K562 (cell line): Measurements from ENCODE around the gene FUT2. TPM values are rescaled to one million over a fixed set of nuclear protein-coding genes. Genes with fewer than 3 reads are reported as not detected.

Experiments
- ATAC-seq: fragments of 200-7000 bp; cut with Tn5 transposase; 3 replicates; pipeline ENCODE4 v1.9.1; 2020; ENCODE audit warnings: moderate library complexity
- BruUV-seq: library from RNA; stranded (reverse); fragments of 400-500 nt; replicated peaks from 2 replicates; lab custom pipeline; 2021; lab: Mats Ljungman, UMichigan
- CTCF ChIA-PET: fragments of 300-600 bp; formaldehyde crosslinking; extraction: SDS; loops from one replicate; lab custom pipeline; 2021; ENCODE audit warnings: low intra/inter-chr PET ratio; lab: Yijun Ruan, JAX
- POLR2A ChIA-PET: fragments of 300-600, 350-650 bp; sonication (Branson Sonifier 250); formaldehyde crosslinking; extraction: SDS; loops from one replicate; lab custom pipeline; 2021; ENCODE audit warnings: antibody characterized with exemption, inconsistent platforms; lab: Yijun Ruan, JAX
- DNase-seq, 4 experiments: peaks; one replicate each; pipeline versions ENCODE4 v3.0.0 to v3.0.0-alpha.2; 2011 to 2018; ENCODE audit warnings: low spot score in 3 of 4, mixed read lengths in 3 of 4; ENCODE audit errors: extremely low read depth in 1 of 4
- FAIRE-seq: peaks from 2 replicates; lab custom pipeline; 2011; peaks lifted over from hg19 to GRCh38; lab: Jason Lieb, UNC
- H2AFZ ChIP-seq: 2 replicates; pipeline ENCODE4 v1.6.0; 2011; ENCODE audit warnings: low read depth, low read length, control low read depth, inconsistent platforms
- H3K27ac ChIP-seq: fragments of 200-600 bp; 3 replicates; pipeline ENCODE4 v1.8.0; 2011; ENCODE audit warnings: low read depth, mild to moderate bottlenecking, control low read depth, inconsistent platforms, low read length, moderate library complexity, mixed read lengths; ENCODE audit errors: extremely low read depth
- H3K27me3 ChIP-seq, 2 experiments: fragments of 300-600 bp in 1 of 2; 2 replicates in 1 of 2; 3 replicates in 1 of 2; pipeline versions ENCODE4 v1.6.0 to v1.8.0; 2011; ENCODE audit warnings: inconsistent platforms in 2 of 2, low read length in 2 of 2, mild to moderate bottlenecking in 1 of 2, mixed read lengths in 1 of 2, moderate library complexity in 1 of 2; ENCODE audit not compliant: control insufficient read depth in 2 of 2, insufficient read depth in 2 of 2
- H3K36me3 ChIP-seq: fragments of 300-600 bp; 3 replicates; pipeline ENCODE4 v1.8.0; 2011; ENCODE audit warnings: mild to moderate bottlenecking, low read length, inconsistent platforms; ENCODE audit not compliant: control insufficient read depth, insufficient read depth
- H3K4me1 ChIP-seq, 2 experiments: fragments of 200-600 bp in 1 of 2; replicated peaks in 1 of 2; 2 replicates in 1 of 2; 3 replicates in 1 of 2; pipeline versions ENCODE4 v1.5.1 to v1.8.0; 2011; ENCODE audit warnings: inconsistent platforms in 2 of 2, low read length in 2 of 2, mild to moderate bottlenecking in 1 of 2, mixed read lengths in 1 of 2, moderate library complexity in 1 of 2; ENCODE audit not compliant: control insufficient read depth in 2 of 2, insufficient read depth in 2 of 2
- H3K4me2 ChIP-seq: 2 replicates; pipeline ENCODE4 v1.6.1; 2011; ENCODE audit warnings: low read length, control low read depth, inconsistent platforms, mixed read lengths; ENCODE audit not compliant: insufficient read depth
- H3K4me3 ChIP-seq: fragments of 200-600 bp; sonication (generic), shearing (Covaris generic); 2 replicates; pipeline ENCODE4 v1.5.1; 2016; ENCODE audit warnings: control low read depth, inconsistent platforms
- H3K79me2 ChIP-seq: fragments of 200-600 bp; 3 replicates; pipeline ENCODE4 v1.8.0; 2011; ENCODE audit warnings: low read length, inconsistent platforms; ENCODE audit not compliant: control insufficient read depth, insufficient read depth
- H3K9ac ChIP-seq, 2 experiments: 2 replicates each; pipeline versions ENCODE4 v1.6.0 to v1.6.1; 2011; ENCODE audit warnings: low read depth in 2 of 2, low read length in 2 of 2, control low read depth in 1 of 2, inconsistent platforms in 1 of 2, mild to moderate bottlenecking in 1 of 2, mixed read lengths in 1 of 2; ENCODE audit not compliant: insufficient read depth in 1 of 2
- H3K9me1 ChIP-seq: one replicate; pipeline ENCODE4 v1.6.0; 2011; ENCODE audit warnings: inconsistent platforms, mild to moderate bottlenecking, low read length, moderate library complexity; ENCODE audit not compliant: control insufficient read depth, insufficient read depth
- H3K9me3 ChIP-seq: replicated peaks from 2 replicates; pipeline ENCODE4 v1.5.1; 2011; ENCODE audit warnings: low read depth, low read length, inconsistent platforms; ENCODE audit not compliant: control insufficient read depth, insufficient read depth
- H4K20me1 ChIP-seq: replicated peaks from 2 replicates; pipeline ENCODE4 v1.6.1; 2011; ENCODE audit warnings: low read length, inconsistent platforms, mixed read lengths; ENCODE audit not compliant: control insufficient read depth, insufficient read depth
- ARID3A ChIP-seq: IDR thresholded peaks from 2 replicates; pipeline ENCODE4 v1.6.1; 2012; ENCODE audit warnings: low read depth, low read length, improper control_type of control experiment, borderline replicate concordance
- ASH1L ChIP-seq: fragments of 450-650 bp; IDR thresholded peaks from 2 replicates; pipeline ENCODE4 v1.6.1; 2018; ENCODE audit warnings: borderline replicate concordance, mild to moderate bottlenecking, low read depth; ENCODE audit not compliant: partially characterized antibody
- CHD1 ChIP-seq: fragments of 200-600 bp; sonication (generic); IDR thresholded peaks from one replicate; pipeline ENCODE4 v1.6.1; 2012; ENCODE audit warnings: mild to moderate bottlenecking, moderate library complexity, low read length, inconsistent platforms
- CTCF ChIP-seq, 3 experiments: IDR thresholded peaks in 2 of 3; conservative IDR thresholded peaks in 1 of 3; 2 replicates each; pipeline ENCODE4 v1.5.1; 2011 to 2012; ENCODE audit warnings: low read length in 3 of 3, mild to moderate bottlenecking in 3 of 3, control low read depth in 2 of 3, improper control_type of control experiment in 1 of 3, inconsistent platforms in 1 of 3, low read depth in 1 of 3, mixed read lengths in 1 of 3, moderate library complexity in 1 of 3; ENCODE audit not compliant: insufficient read depth in 2 of 3
- FOSL1 ChIP-seq: fragments of 200-800 bp; sonication (Bioruptor generic); conservative IDR thresholded peaks from 2 replicates; pipeline ENCODE4 v1.6.1; 2016; ENCODE audit warnings: missing genetic modification characterization, missing compliant biosample characterization
- L3MBTL2 ChIP-seq: fragments of 450-650 bp; IDR thresholded peaks from 2 replicates; pipeline ENCODE4 v1.6.1; 2016; ENCODE audit warnings: mild to moderate bottlenecking, moderate library complexity
- MEF2A ChIP-seq: IDR thresholded peaks from 2 replicates; pipeline ENCODE4 v1.6.1; 2011; ENCODE audit warnings: low read depth, mild to moderate bottlenecking, low read length, moderate library complexity; ENCODE audit not compliant: control insufficient read depth
- NFIX ChIP-seq: fragments of 250-450 bp; sonication (Bioruptor Pico); IDR thresholded peaks from 2 replicates; pipeline ENCODE4 v1.4.0; 2020; ENCODE audit warnings: low read depth, mild to moderate bottlenecking, moderate library complexity
- PTRF ChIP-seq: fragments of 450-650 bp; IDR thresholded peaks from 2 replicates; pipeline ENCODE4 v1.6.1; 2016; ENCODE audit warnings: mild to moderate bottlenecking, missing genetic modification characterization, missing compliant biosample characterization
- SETDB1 ChIP-seq: IDR thresholded peaks from one replicate; pipeline ENCODE4 v1.6.1; 2012; ENCODE audit warnings: low read length, control low read depth, inconsistent platforms
- ZNF280A ChIP-seq: fragments of 450-650 bp; IDR thresholded peaks from 2 replicates; pipeline ENCODE4 v1.6.1; 2018; ENCODE audit warnings: mild to moderate bottlenecking, low read depth; ENCODE audit not compliant: partially characterized antibody
- WGBS: fragments of 100-300 bp; shearing (Covaris generic); methylation state at CpG from one replicate; pipeline ENCODE4 v1.1.6; 2016; ENCODE audit warnings: low coverage, mixed read lengths; ENCODE audit not compliant: insufficient coverage; ENCODE audit errors: missing lambda C conversion rate; 5-methylcytosine and 5-hydroxymethylcytosine counted together
- in situ Hi-C: fragments of 300-500 bp; cut with MboI; formaldehyde crosslinking; loops from 4 replicates; pipeline ENCODE4 v1.15.0; 2018; ENCODE audit warnings: inconsistent platforms, mixed read lengths
- intact Hi-C: fragments of 100-400 bp; cut with micrococcal nuclease; formaldehyde crosslinking; loops from 2 replicates; pipeline ENCODE4 v1.14.2; 2022
- polyA plus RNA-seq, 8 experiments: library from polyadenylated mRNA; depleted of rRNA in 4 of 8; stranded (reverse) in 5 of 8; unstranded in 3 of 8; fragments of >200 nt; fragmentation: Nextera tagmentation in 2 of 8; fragmentation: Illumina TruSeq in 1 of 8; extraction: Ambion mirVana in 2 of 8; extraction: Trizol in 1 of 8; gene quantifications; 2 replicates each; pipeline versions ENCODE4 v1.2.1 to v1.2.3, GENCODE V29; 2011 to 2014; ENCODE audit warnings: inconsistent platforms in 1 of 8, missing spikeins in 1 of 8
- total RNA-seq, 7 experiments: library from RNA; depleted of rRNA in 6 of 7; stranded (reverse); fragments of >200 nt in 6 of 7; fragmentation: Illumina TruSeq in 2 of 7; extraction: Trizol in 2 of 7; gene quantifications; 2 replicates each; pipeline versions ENCODE4 v1.2.1 to v1.2.3, GENCODE V29; 2011 to 2021; ENCODE audit warnings: low replicate concordance in 1 of 7

Gene FUT2
- total and polyA plus RNA-seq, 9 of the 15 experiments (the other 6 are each of a cell fraction or from before 2014, with no cell fraction given): 0.03 to 0.04 TPM; not detected in 7

GRCh38 chr19:48672994-48673393, 22.8 kb upstream of the FUT2 start, which contains the start of gene NTN5 (continued):
- TF ChIP-seq PTRF: no peak
- TF ChIP-seq ASH1L: no peak
- no peak for TF ChIP-seq NFIX (CRISPR knock-in tag)
- no peak for TF ChIP-seq ZNF280A
- no peak for TF ChIP-seq CHD1
- no peak for TF ChIP-seq L3MBTL2

GRCh38 chr19:48673436-48674100, 22.2 kb upstream of the FUT2 start:
- Histone ChIP-seq H3K9ac (peak overlapping the region in 1 of 2 experiments; percentile 60; a peak in 1 of 4 replicates), H3K36me3 (no peaks in the 10 kb centered on the region), H3K4me2 (no peak overlapping the region), H3K27ac (no peak overlapping the region), H3K4me3 (no peak overlapping the region), H4K20me1 (no peaks in the 10 kb centered on the region), H2AFZ (no peak overlapping the region), H3K9me3 (no peaks in the 10 kb centered on the region), H3K27me3 (no peaks in the 10 kb centered on the region), H3K79me2 (no peaks in the 10 kb centered on the region), H3K4me1 (peaks cover 11 to 54% of the 10 kb centered on the region in 2 experiments; a peak in 4 of 5 replicates), H3K9me1 (no peaks in the 10 kb centered on the region)
- ChIA-PET POLR2A (interaction anchor here (0.6 kb wide), 1 partner anchor 1126 kb away, joined by 4 read pairs; no protein-coding TSS in a partner anchor), CTCF (no interaction called here)
- no peak for FAIRE-seq
- WGBS: 47% methylated on average over 22 of the region's 25 CpGs
- BruUV-seq: no TSS peak
- in situ Hi-C loops: no loop called here
- no peak for DNase-seq
- no peak for ATAC-seq
- TF ChIP-seq CTCF (IDR thresholded peaks at IDR 0.05 in 2 of 3, conservative IDR thresholded peaks at IDR 0.05 in 1 of 3; ENCODE audit: insufficient read depth in 2 of 3, low read depth in 1 of 3, low read length in 3 of 3) (no peak), SETDB1 (no peak), FOSL1 (tag) (no peak), ARID3A (no peak), MEF2A (no peak)
- TF ChIP-seq, all 486 proteins: peak for 0
- intact Hi-C loops: loop anchor here (2.0 kb wide), 1 partner anchor 41 kb away; no protein-coding TSS in a partner anchor
